K562 (cell line): ENCODE results near the gene DEDD. TPM values are rescaled to one million over a fixed set of nuclear protein-coding genes. Genes with fewer than 3 reads are reported as not detected.
A peak's percentile ranks its signal among the peaks of the same experiment; 100 is the strongest.

Experiments used
- CBFA2T3 ChIP-seq: fragments of 450-650 bp; IDR thresholded peaks from 2 replicates; pipeline ENCODE4 v1.6.1; 2017
- CC2D1A ChIP-seq: fragments of 450-650 bp; IDR thresholded peaks from 2 replicates; pipeline ENCODE4 v1.6.1; 2017; ENCODE audit warnings: mild to moderate bottlenecking
- DIDO1 ChIP-seq: fragments of 450-650 bp; IDR thresholded peaks from 2 replicates; pipeline ENCODE4 v1.6.1; 2016; ENCODE audit warnings: low read depth, missing biosample characterization, missing genetic modification characterization
- GABPA ChIP-seq: fragments of 200-800 bp; sonication (Bioruptor generic); conservative IDR thresholded peaks from 2 replicates; pipeline ENCODE4 v1.6.1; 2016; ENCODE audit warnings: low read depth, missing genetic modification characterization, missing compliant biosample characterization
- LCOR ChIP-seq: sonication (generic); formaldehyde crosslinking; IDR thresholded peaks from 2 replicates; pipeline ENCODE4 v1.8.0; 2022; ENCODE audit warnings: mild to moderate bottlenecking, missing genetic modification reagents
- PML ChIP-seq: IDR thresholded peaks from 2 replicates; pipeline ENCODE4 v1.6.1; 2012; ENCODE audit warnings: low read length, inconsistent platforms
- RAD51 ChIP-seq: fragments of 450-650 bp; IDR thresholded peaks from 2 replicates; pipeline ENCODE4 v1.7.1; 2016; ENCODE audit warnings: low read depth, mild to moderate bottlenecking, borderline replicate concordance
- RBM39 ChIP-seq: fragments of 200-400 bp; formaldehyde crosslinking; optimal IDR thresholded peaks from 2 replicates; pipeline ENCODE3; 2018; ENCODE audit warnings: low read depth, low read length
- SIN3A ChIP-seq, 2 experiments: fragments of 150-350 bp in 1 of 2; IDR thresholded peaks; 2 replicates each; pipeline ENCODE4 v1.6.1; 2011 to 2016; ENCODE audit warnings: borderline replicate concordance in 2 of 2, low read depth in 2 of 2, low read length in 2 of 2, mild to moderate bottlenecking in 2 of 2, moderate library complexity in 2 of 2; ENCODE audit not compliant: control insufficient read depth in 1 of 2
- SMARCC2 ChIP-seq: fragments of 450-650 bp; IDR thresholded peaks from 2 replicates; pipeline ENCODE4 v1.6.1; 2017; ENCODE audit warnings: antibody characterized with exemption, moderate library complexity, mild to moderate bottlenecking, low read depth
- TFAM ChIP-seq: fragments of 250-450 bp; sonication (Bioruptor Pico); conservative IDR thresholded peaks from 2 replicates; pipeline ENCODE4 v1.5.0; 2021; ENCODE audit warnings: mild to moderate bottlenecking, moderate library complexity
- ZFX ChIP-seq: sonication (generic); formaldehyde crosslinking; IDR thresholded peaks from 2 replicates; pipeline ENCODE4 v1.8.0; 2022; ENCODE audit warnings: mild to moderate bottlenecking, missing genetic modification reagents, moderate library complexity
- ZKSCAN1 ChIP-seq: fragments of 150-350 bp; IDR thresholded peaks from 2 replicates; pipeline ENCODE4 v1.6.1; 2016; ENCODE audit warnings: low read depth, low read length
- ZNF239 ChIP-seq: fragments of 250-450 bp; sonication (Bioruptor Pico); IDR thresholded peaks from 2 replicates; pipeline ENCODE4 v1.4.0; 2020; ENCODE audit warnings: mild to moderate bottlenecking
- ZNF354B ChIP-seq: fragments of 250-450 bp; sonication (Bioruptor Pico); IDR thresholded peaks from 2 replicates; pipeline ENCODE4 v1.4.0; 2020
- ZNF444 ChIP-seq: fragments of 250-450 bp; sonication (Bioruptor Pico); IDR thresholded peaks from 2 replicates; pipeline ENCODE4 v1.4.0; 2020; ENCODE audit warnings: mild to moderate bottlenecking, moderate library complexity
- ZNF445 ChIP-seq: fragments of 250-450 bp; sonication (Bioruptor Pico); IDR thresholded peaks from 2 replicates; pipeline ENCODE4 v1.4.0; 2020; ENCODE audit warnings: low read depth, mild to moderate bottlenecking, moderate library complexity
- ZNF77 ChIP-seq: fragments of 250-450 bp; sonication (Bioruptor Pico); IDR thresholded peaks from 2 replicates; pipeline ENCODE4 v1.5.0; 2020
- polyA plus RNA-seq, 8 experiments: library from polyadenylated mRNA; depleted of rRNA in 4 of 8; stranded (reverse) in 5 of 8; unstranded in 3 of 8; fragments of >200 nt; fragmentation: Nextera tagmentation in 2 of 8; fragmentation: Illumina TruSeq in 1 of 8; extraction: Ambion mirVana in 2 of 8; extraction: Trizol in 1 of 8; gene quantifications; 2 replicates each; pipeline versions ENCODE4 v1.2.1 to v1.2.3, GENCODE V29; 2011 to 2014; ENCODE audit warnings: inconsistent platforms in 1 of 8, missing spikeins in 1 of 8
- total RNA-seq, 7 experiments: library from RNA; depleted of rRNA in 6 of 7; stranded (reverse); fragments of >200 nt in 6 of 7; fragmentation: Illumina TruSeq in 2 of 7; extraction: Trizol in 2 of 7; gene quantifications; 2 replicates each; pipeline versions ENCODE4 v1.2.1 to v1.2.3, GENCODE V29; 2011 to 2021; ENCODE audit warnings: low replicate concordance in 1 of 7
- TF ChIP-seq, protein P1 (sequence below): fragments of 250-450 bp; sonication (Bioruptor Pico); IDR thresholded peaks from 2 replicates; pipeline ENCODE4 v1.4.0; 2020; ENCODE audit warnings: mild to moderate bottlenecking, moderate library complexity
- TF ChIP-seq, protein P2 (sequence below): sonication (generic); formaldehyde crosslinking; IDR thresholded peaks from 2 replicates; pipeline ENCODE4 v1.8.0; 2022; ENCODE audit warnings: mild to moderate bottlenecking, missing genetic modification reagents, borderline replicate concordance
- TF ChIP-seq, protein P3 (sequence below): fragments of 450-650 bp; formaldehyde crosslinking; IDR thresholded peaks from 2 replicates; pipeline ENCODE4 v1.4.0; 2020; ENCODE audit warnings: mild to moderate bottlenecking, moderate library complexity
- TF ChIP-seq, protein P4 (sequence below): fragments of 250-450 bp; sonication (Bioruptor Pico); IDR thresholded peaks from 2 replicates; pipeline ENCODE4 v1.5.0; 2021

DEDD gene
- total and polyA plus RNA-seq, 9 of the 15 experiments (the other 6 are each of a cell fraction or from before 2014, with no cell fraction given), result 11.6 to 41.0 (median 16.8) TPM

DNA sequence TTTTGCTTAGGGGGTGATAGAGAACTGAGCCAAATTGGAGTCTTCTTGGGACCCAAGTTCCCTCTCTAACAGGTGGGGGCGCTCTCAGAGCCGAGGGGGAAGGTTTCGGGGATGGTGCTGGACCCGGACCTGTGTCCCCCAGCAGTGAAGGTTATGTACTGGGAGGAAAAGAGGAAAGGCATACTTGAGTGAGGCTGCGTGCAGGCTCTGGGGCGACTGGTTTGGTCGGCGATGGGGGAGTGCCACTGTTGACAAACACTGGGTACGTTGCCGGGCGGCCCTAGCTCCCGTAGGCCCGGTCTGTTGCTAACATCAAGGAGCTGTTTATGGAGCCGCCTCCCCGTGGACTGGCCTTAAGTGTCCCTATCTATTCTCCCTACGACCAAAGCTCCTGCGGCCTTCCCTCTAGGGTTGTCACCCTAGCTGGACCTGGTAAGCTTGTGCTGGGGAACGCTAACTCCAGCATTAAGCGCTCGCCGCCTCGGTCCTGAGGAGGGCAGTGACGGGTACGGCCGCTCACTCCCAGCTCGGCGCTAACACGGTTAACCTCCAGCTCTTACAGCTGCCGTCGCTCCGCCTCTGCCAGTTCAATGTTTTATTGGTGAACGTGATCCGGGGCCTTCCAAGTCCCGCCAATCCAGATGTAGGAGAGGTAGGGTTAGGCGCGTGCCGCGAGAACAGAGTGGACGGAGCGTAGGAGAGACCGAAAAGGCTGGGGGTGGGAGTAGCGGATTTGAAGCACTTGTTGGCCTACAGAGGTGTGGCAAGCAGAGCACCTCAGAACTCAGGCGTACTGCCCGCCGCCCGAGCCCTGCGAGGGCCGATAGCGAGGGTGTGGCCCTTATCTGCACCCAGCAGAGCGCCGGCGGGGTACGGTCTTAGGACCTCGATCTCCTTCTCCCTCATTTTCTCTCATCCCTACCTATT is 33.5 kb upstream of the DEDD start, which contains the start of gene PPOX (continued):
- TF ChIP-seq ZNF239 (CRISPR knock-in tag), result no peak
- peak; percentile 95 for TF ChIP-seq ZFX
- TF ChIP-seq CBFA2T3, result peak; percentile 99
- TF ChIP-seq, protein P1, sequence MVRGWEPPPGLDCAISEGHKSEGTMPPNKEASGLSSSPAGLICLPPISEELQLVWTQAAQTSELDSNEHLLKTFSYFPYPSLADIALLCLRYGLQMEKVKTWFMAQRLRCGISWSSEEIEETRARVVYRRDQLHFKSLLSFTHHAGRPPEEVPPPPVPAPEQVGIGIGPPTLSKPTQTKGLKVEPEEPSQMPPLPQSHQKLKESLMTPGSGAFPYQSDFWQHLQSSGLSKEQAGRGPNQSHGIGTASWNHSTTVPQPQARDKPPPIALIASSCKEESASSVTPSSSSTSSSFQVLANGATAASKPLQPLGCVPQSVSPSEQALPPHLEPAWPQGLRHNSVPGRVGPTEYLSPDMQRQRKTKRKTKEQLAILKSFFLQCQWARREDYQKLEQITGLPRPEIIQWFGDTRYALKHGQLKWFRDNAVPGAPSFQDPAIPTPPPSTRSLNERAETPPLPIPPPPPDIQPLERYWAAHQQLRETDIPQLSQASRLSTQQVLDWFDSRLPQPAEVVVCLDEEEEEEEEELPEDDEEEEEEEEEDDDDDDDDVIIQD, result no peak
- TF ChIP-seq, protein P2, sequence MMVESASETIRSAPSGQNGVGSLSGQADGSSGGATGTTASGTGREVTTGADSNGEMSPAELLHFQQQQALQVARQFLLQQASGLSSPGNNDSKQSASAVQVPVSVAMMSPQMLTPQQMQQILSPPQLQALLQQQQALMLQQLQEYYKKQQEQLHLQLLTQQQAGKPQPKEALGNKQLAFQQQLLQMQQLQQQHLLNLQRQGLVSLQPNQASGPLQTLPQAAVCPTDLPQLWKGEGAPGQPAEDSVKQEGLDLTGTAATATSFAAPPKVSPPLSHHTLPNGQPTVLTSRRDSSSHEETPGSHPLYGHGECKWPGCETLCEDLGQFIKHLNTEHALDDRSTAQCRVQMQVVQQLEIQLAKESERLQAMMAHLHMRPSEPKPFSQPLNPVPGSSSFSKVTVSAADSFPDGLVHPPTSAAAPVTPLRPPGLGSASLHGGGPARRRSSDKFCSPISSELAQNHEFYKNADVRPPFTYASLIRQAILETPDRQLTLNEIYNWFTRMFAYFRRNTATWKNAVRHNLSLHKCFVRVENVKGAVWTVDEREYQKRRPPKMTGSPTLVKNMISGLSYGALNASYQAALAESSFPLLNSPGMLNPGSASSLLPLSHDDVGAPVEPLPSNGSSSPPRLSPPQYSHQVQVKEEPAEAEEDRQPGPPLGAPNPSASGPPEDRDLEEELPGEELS (CRISPR knock-in tag), result 0 out of 2 replicates have a peak, but pooled peaks have one; percentile 21
- peak; percentile 36; the same call in 1 of the 2 replicates for TF ChIP-seq ZKSCAN1
- peak; percentile 97 for TF ChIP-seq PML
- TF ChIP-seq ZNF445 (CRISPR knock-in tag), result peak; percentile 57; the same call in 1 of the 2 replicates
- peak; percentile 92; the same call in 1 of the 2 replicates for TF ChIP-seq LCOR (CRISPR knock-in tag)
- TF ChIP-seq ZNF354B, result no peak
- TF ChIP-seq RBM39, result no peak
- TF ChIP-seq, protein P3, sequence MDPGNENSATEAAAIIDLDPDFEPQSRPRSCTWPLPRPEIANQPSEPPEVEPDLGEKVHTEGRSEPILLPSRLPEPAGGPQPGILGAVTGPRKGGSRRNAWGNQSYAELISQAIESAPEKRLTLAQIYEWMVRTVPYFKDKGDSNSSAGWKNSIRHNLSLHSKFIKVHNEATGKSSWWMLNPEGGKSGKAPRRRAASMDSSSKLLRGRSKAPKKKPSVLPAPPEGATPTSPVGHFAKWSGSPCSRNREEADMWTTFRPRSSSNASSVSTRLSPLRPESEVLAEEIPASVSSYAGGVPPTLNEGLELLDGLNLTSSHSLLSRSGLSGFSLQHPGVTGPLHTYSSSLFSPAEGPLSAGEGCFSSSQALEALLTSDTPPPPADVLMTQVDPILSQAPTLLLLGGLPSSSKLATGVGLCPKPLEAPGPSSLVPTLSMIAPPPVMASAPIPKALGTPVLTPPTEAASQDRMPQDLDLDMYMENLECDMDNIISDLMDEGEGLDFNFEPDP, result no peak
- no peak for TF ChIP-seq TFAM (CRISPR knock-in tag)
- TF ChIP-seq, protein P4, sequence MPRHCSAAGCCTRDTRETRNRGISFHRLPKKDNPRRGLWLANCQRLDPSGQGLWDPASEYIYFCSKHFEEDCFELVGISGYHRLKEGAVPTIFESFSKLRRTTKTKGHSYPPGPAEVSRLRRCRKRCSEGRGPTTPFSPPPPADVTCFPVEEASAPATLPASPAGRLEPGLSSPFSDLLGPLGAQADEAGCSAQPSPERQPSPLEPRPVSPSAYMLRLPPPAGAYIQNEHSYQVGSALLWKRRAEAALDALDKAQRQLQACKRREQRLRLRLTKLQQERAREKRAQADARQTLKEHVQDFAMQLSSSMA (CRISPR knock-in tag), result peak; percentile 9; the same call in 1 of the 2 replicates
- TF ChIP-seq GABPA (tag), result peak; percentile 37
- TF ChIP-seq ZNF444 (CRISPR knock-in tag), result no peak
- TF ChIP-seq DIDO1 (tag), result no peak
- peak; percentile 98 for TF ChIP-seq CC2D1A
- TF ChIP-seq ZNF77 (CRISPR knock-in tag), result no peak
- peak; percentile 62; the same call in 1 of the 2 replicates for TF ChIP-seq RAD51
- TF ChIP-seq SMARCC2, result peak; percentile 94
- TF ChIP-seq SIN3A (IDR thresholded peaks at IDR 0.05; ENCODE audit: borderline replicate concordance in 2 of 2, control insufficient read depth in 1 of 2, low read depth in 2 of 2, low read length in 2 of 2), result peak; percentile 55 to 62; a peak in 1 of 4 replicates
